ENCODE data around the gene EPHB2.

The EPHB2 gene

DNA sequence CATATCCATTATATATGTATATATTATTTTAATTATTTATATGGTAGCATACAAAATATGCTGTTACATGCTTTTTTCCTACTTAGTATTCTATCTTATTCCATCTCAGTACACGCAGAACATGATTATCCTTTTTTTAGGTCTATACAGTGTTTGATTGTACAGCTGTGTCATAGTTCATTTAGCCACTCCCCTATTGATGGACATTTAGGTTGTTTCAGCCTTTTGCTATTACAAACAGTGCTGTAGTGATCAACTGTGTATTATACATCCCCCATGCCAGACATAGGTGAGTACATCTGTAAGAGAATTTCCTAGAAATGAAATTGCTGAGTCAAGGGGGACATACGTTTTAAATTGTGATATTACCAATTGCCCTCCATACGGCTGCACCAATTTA lies 246.4 kb downstream of the EPHB2 start:
- no peak overlapping the region for H3K27ac Mint-ChIP-seq
- no peak overlapping the region for H3K4me3 Mint-ChIP-seq
- H3K9me3 Mint-ChIP-seq: no peaks in the 10 kb centered on the region
- no peaks in the 10 kb centered on the region for H3K36me3 Mint-ChIP-seq
- no peak for ATAC-seq (replicated peaks)
- DNase-seq: no peak
- H3K4me1 Mint-ChIP-seq: peaks cover 0 to 4% of the 10 kb centered on the region in 2 donors
- H3K27me3 Mint-ChIP-seq: peaks cover 11 to 49% of the 10 kb centered on the region in 2 donors

DNA sequence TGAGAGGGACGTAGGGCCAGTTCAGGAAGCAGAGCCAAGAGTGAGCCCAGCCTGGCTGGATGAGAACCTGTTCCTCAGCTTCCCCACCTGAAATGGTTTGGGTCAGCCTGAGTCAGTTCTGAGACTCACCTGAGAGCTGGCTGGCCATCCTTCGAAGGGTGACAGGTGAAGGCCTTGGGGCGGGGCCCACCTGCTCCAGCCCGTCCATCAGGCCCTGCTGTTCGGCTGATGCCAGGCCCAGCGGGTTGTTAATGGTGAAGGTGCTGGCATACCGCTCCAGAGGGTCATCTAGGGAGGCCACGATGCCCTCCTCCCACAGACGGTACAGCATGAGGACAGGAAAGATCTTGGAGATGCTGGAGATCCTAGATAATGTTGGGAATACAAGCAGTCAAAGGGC lies 247.9 kb downstream of the EPHB2 start:
- Mint-ChIP-seq H3K36me3 (no peaks in the 10 kb centered on the region), H3K27me3 (peaks cover 13 to 50% of the 10 kb centered on the region in 2 donors), H3K27ac (no peak overlapping the region), H3K9me3 (no peaks in the 10 kb centered on the region), H3K4me3 (no peak overlapping the region), H3K4me1 (peaks cover 0 to 4% of the 10 kb centered on the region in 2 donors)
- ATAC-seq (replicated peaks): no peak
- no peak for DNase-seq

DNA sequence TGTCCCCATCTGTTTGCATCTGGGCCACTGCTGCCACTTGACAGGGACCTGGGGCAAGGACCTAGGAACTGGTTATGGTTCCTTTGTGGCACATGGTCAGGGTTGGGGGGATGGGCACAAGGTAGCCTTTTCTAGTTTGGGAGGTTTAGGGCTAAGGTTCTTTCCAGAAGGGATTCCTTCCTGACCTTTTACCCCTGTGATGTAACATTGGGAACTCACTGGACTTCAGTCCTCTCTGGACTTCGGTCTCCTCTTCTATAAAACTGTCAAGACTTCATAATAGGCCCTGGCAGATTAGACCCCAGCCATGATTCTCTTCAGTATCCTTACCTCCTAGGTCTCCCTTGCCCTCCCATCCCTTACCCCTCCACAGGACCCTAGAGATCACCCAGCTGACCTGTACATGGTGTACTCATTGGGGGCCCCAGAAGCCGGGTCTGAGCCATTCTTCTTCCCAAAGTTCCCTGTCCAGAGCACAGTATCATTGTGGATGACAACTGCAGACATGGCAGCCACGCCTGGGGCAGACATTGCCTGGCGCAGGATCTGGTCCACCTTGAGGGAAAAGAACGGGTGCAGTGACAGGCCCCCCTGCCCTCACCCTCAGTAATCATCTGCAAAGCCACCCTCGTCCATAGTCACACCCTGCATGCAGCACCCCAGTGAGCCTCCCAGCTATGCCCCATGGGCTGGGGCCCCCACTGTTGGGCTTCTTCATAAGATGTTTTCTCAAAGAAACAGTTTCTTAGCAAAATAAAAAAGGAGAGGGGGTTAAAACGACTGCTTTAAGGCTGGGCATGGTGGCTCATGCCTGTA lies 249.1 kb downstream of the EPHB2 start:
- Mint-ChIP-seq H3K27me3 (peaks cover 7 to 38% of the 10 kb centered on the region in 2 donors), H3K27ac (no peak overlapping the region)
- no peak for ATAC-seq (replicated peaks)

DNA sequence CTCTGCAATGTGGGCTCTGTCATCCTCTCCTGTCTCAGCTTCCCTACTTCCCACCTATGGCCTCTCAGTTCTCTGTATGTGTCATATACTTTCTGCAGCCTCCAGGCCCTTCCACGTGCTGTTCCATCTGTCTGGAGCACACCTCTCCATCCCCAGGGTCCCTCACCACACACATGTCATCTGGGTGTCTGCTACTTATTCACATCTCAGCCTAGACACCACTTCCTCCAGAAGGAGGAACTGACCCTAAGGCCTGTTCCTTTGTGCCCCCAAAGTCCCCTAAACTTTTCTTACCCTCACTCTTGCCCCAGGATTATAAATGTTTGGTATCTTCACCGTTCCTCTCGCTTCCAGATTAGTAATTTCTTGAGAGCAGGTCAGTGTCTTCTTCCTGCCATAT lies 251.9 kb downstream of the EPHB2 start:
- no peak overlapping the region for H3K27ac Mint-ChIP-seq
- H3K36me3 Mint-ChIP-seq: peaks cover 7% of the 10 kb centered on the region in 2 donors
- H3K4me3 Mint-ChIP-seq: no peak overlapping the region
- no peaks in the 10 kb centered on the region for H3K4me1 Mint-ChIP-seq
- DNase-seq: no peak
- peaks cover 8 to 9% of the 10 kb centered on the region in 2 donors for H3K9me3 Mint-ChIP-seq
- peaks cover 15 to 33% of the 10 kb centered on the region in 2 donors for H3K27me3 Mint-ChIP-seq
- ATAC-seq (replicated peaks): peak; percentile 57 to 73

More for the DNA sequence above, 249.1 kb downstream of the EPHB2 start:
- no peaks in the 10 kb centered on the region for H3K4me1 Mint-ChIP-seq
- H3K4me3 Mint-ChIP-seq: no peak overlapping the region
- no peak for DNase-seq
- H3K36me3 Mint-ChIP-seq: no peaks in the 10 kb centered on the region
- no peaks in the 10 kb centered on the region for H3K9me3 Mint-ChIP-seq

DNA sequence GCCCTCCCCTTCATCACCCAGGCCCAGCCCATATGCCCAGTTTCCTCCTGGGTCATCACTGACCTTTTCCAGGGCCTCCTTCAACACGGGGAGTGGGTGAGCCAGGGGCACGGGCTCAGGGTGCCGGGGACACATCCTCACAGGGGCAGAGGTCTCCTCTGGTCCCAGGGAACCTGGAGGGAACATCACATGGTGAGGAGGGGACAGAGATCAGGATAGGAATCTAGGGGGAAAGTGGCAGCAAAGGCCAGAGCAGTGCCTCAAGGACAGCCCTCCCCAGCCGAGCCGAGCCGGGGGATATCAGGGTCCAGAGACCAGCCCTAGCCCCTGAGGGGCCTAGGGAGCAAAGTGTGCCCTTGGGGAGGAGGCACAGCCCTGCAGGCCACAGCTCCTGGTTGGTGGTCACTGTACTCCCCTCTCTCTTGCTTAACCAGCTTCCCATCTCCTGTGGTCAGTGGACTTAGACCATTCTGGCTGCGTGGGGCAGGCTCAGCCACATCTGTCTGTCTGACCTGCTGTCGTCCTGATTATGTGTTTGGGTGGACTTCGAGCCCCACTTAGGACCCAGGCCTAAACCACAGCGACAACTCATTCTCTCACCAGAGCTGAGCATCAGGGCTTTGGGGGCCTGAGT lies 252.5 kb downstream of the EPHB2 start:
- H3K27ac Mint-ChIP-seq: no peak overlapping the region
- ATAC-seq (replicated peaks) (no peak), DNase-seq (no peak)
- peaks cover 7% of the 10 kb centered on the region in 2 donors for H3K36me3 Mint-ChIP-seq
- no peaks in the 10 kb centered on the region for H3K4me1 Mint-ChIP-seq
- no peak overlapping the region for H3K4me3 Mint-ChIP-seq
- peaks cover 8 to 9% of the 10 kb centered on the region in 2 donors for H3K9me3 Mint-ChIP-seq
- peaks cover 20 to 37% of the 10 kb centered on the region in 2 donors for H3K27me3 Mint-ChIP-seq

DNA sequence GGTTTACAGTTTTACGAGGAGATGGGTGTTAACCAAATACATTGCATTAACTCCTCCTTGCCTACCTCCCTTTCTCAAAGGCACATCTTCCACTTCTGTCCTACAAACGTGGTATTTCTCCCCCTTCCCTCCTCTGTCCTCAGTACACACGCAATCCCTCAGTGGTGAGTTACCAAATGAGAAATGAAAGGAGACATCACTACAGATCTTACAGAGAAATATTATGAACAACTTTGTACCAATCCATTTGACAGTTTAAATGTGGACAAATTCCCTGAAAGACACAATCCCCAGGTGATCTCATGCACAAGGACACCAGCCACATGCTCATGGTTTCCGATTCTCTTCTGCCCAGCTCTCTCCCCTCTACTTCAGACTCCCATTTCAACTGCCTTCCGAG lies 255.7 kb downstream of the EPHB2 start:
- Mint-ChIP-seq H3K27ac (no peak overlapping the region), H3K27me3 (peaks cover 39 to 61% of the 10 kb centered on the region in 2 donors), H3K36me3 (peaks cover 7% of the 10 kb centered on the region in 2 donors), H3K4me1 (no peaks in the 10 kb centered on the region), H3K4me3 (no peak overlapping the region), H3K9me3 (peaks cover 8 to 9% of the 10 kb centered on the region in 2 donors)
- ATAC-seq (replicated peaks) (no peak), DNase-seq (no peak)

DNA sequence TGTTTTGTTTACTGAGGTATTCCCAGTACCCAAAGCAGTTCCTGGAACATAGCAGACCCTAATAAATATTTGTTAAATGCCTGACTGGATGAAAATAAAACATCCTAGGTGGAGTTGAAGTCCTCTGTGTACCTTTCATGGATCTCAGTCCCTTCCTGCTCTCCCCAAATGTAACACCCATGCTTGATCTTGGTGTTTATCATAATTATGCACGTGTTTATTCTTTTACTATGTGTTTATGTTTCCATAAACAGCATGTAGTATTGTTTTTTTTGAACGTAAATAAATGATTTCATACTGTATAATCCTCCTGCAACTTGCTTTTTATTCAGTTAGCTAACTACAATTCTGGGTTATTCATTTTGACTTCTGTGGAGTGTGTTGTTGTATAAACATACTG lies 257.2 kb downstream of the EPHB2 start:
- Mint-ChIP-seq H3K36me3 (peaks cover 7% of the 10 kb centered on the region in 2 donors), H3K9me3 (peaks cover 8 to 9% of the 10 kb centered on the region in 2 donors), H3K27ac (no peak overlapping the region), H3K4me1 (no peaks in the 10 kb centered on the region), H3K4me3 (no peak overlapping the region), H3K27me3 (peaks cover 45 to 67% of the 10 kb centered on the region in 2 donors)
- no peak for ATAC-seq (replicated peaks)
- DNase-seq: no peak

DNA sequence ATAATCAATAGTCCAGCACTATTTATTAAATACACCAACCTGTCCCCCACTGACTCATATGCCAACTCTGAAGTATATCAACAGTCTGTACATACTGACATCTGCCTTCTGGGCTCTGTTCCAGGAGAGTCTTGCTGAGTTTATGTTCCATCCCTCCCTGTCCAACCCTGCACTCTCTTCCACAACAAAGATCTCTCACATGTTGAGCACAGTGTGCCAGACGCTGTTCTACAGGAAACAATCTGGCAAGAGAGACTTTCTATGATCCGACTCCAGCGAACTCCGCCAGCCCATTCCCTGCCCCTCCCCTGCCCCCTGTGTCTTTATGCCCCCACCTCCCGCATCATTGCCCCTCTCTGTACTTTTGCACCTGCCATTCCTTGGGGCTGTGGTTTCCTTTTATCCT lies 258.7 kb downstream of the EPHB2 start:
- peaks cover 7% of the 10 kb centered on the region in 2 donors for H3K36me3 Mint-ChIP-seq
- H3K27ac Mint-ChIP-seq: no peak overlapping the region
- no peaks in the 10 kb centered on the region for H3K4me1 Mint-ChIP-seq
- DNase-seq (no peak), ATAC-seq (replicated peaks) (no peak)
- H3K9me3 Mint-ChIP-seq: peaks cover 8 to 9% of the 10 kb centered on the region in 2 donors
- H3K27me3 Mint-ChIP-seq: peaks cover 45 to 74% of the 10 kb centered on the region in 2 donors
- H3K4me3 Mint-ChIP-seq: no peak overlapping the region

DNA sequence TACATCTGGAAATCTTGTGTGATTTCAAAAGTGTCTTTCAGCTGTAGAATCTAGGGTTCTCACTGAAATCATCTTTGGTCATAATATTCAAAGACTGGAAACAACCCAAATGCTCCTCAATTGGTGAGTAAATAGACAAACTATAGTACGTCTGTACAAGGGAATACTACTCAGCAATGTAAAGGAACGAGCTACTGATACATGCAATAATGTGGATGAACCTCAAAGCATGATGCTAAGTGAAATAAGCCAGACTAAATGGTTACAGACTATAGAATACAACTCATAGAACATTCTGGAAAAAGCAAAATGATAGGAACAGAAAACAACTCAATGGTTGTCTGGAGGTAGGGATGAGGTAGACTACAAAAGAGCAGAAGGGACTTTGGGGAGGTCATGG lies 259.5 kb downstream of the EPHB2 start:
- H3K4me3 Mint-ChIP-seq: no peak overlapping the region
- H3K27ac Mint-ChIP-seq: no peak overlapping the region

More for the DNA sequence above, 259.5 kb downstream of the EPHB2 start:
- Mint-ChIP-seq H3K27me3 (peaks cover 43 to 75% of the 10 kb centered on the region in 2 donors), H3K4me1 (no peaks in the 10 kb centered on the region), H3K36me3 (peaks cover 7% of the 10 kb centered on the region in 2 donors), H3K9me3 (peaks cover 8 to 9% of the 10 kb centered on the region in 2 donors)
- no peak for DNase-seq
- ATAC-seq (replicated peaks): no peak
